ENCODE results near the gene SMARCC1.
A peak's percentile ranks its signal among the peaks of the same experiment; 100 is the strongest.
"Not testable (repeated sequence)": the region's sequence is repeated elsewhere in the genome, so short reads cannot be mapped to it uniquely, and the experiment has no call there.

SMARCC1 gene

DNA sequence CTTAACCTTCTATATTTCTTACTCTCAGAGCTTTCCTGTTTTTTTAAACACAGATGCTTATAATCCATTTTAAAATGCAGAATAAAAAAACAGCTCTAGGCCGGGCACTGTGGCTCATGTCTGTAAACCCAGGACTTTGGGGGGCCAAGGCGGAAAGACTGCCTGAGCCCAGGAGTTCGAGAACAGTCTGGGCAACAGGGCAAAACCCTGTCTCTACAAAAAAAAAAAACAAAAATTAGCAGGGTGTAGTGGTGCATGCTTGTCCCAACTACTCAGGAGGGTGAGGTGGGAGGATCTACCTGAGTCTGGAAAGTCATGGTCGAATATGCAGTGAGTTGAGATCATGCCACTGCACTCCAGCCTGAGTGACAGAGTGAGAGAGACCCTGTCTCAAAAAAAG lies 15.5 kb downstream of the SMARCC1 start:
- no peak for DNase-seq

DNA sequence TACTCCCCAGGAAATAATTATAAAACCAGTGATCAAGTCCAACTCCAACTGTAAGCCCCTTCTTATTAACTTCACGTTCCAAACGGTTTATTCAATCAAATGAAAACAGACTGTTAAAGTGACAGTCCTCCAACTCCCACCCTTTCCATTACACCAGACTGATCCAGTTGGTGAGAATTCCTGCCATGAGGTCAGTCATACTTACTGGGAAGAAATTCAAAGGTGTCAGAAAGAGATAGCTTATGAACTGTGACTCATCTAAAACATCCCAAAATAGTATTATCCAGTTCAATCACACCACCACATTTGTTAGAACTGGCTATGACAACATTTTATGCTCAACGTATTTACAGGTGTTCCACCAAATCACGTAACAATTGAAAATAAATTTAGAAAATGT lies 19.5 kb downstream of the SMARCC1 start:
- no peak for DNase-seq

DNA sequence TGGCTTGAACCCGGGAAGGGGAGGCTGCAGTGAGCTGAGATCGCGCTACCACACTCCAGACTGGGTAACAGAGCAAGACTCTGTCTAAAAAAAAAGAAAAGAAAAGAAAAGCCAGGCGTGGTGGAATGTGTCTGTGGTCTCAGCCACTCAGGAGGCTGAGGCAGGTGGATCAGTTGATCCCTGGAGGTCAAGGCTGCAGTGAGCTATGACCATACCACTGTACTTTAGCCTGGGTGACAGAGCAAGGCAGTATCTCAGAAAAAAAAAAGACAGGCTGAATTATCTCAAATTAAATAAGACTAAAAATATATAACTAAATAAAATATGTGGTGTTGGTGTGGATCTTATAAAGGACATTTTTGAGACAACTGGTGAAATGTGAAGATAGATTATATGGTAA lies 20.6 kb downstream of the SMARCC1 start:
- DNase-seq: no peak

DNA sequence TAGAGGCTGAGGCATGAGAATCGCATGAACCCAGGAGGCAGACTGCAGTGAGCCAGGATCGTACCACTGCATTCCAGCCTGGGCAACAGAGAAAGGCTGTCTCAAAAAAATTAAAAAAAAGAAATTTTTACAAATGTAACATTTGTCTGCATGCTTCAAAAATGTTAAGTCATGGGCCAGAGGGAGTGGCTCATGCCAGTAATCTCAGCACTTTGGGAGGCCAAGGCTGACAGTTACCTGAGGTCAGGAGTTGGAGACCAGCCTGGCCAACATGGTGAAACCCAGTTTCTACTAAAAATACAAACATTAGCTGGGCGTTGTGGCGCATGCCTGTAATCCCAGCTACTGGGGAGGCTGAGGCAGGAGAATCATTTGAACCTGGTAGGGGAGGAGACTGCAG lies 21.5 kb downstream of the SMARCC1 start:
- DNase-seq: not testable (repeated sequence)

DNA sequence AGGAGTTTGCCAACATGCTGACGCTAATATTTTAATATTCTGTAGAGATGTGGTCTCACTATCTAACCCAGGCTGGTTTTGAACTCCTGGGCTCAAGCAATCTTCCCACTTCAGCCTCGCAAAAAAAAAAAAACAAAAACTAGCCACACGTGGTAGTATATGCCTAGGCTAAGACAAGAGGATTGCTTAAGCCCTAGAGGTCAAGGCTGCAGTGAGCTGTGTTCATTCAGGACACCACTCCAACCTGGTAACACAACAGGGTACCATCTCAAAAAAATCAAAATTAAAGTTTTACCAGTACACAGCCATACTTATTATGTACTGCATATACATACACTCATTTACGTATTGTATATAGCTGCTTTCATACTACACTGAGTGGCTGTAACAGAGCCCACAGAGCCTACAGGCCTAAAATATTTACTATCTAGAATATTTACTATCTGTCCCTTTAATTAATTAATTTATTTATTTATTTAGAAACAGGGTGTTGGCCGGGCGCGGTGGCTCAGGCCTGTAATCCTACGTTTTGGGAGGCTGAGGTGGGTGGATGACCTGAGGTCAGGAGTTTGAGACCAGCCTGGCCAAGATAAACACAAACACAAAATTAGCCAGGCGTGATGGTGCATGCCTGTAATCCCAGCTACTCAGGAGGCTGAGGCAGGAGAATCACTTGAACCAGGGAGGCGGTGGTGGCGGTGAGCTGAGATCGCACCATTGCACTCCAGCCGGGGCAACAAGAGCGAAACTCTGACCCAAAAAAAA lies 23.2 kb downstream of the SMARCC1 start:
- no peak for DNase-seq

DNA sequence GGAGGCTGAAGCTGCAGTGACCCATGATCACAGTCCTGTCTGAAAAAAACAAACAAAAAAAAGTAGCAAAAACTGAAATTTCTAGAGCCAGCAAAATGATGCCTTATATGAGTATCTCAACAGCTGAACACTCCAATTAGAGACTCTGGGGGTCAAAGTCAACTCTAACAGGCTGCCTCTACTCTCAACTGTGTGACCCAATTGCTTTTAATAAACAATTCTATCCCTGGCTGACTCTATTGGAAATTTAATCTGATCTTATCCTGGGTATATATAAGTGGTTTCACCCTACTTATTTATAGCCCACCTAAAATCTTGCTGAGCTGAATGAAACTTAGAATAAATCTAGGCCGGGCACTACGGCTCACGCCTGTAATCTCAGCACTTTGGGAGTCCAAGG lies 29.0 kb downstream of the SMARCC1 start:
- no peak for DNase-seq

DNA sequence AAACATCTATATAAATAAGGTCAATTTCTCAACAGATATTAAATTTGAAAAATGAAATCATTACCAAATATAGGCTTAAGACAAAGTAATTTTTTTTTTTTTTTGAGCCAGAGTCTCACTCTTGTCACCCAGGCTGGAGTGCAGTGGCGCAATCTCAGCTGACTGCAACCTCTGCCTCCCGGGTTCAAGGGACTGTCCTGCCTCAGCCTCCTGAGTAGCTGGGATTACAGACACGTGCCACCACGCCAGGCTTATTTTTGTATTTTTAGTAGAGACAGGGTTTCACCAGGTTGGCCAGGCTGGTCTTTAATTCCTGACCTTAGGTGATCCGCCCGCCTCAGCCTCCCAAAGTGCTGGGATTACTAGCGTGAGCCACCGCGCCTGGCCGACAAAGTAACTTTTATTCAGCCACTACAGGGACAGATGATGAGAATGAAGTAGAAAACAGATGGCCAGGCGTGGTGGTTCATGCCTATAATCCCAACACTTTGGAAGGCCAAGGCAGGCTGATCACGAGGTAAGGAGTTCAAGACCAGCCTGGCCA lies 30.8 kb downstream of the SMARCC1 start:
- not testable (repeated sequence) for DNase-seq

DNA sequence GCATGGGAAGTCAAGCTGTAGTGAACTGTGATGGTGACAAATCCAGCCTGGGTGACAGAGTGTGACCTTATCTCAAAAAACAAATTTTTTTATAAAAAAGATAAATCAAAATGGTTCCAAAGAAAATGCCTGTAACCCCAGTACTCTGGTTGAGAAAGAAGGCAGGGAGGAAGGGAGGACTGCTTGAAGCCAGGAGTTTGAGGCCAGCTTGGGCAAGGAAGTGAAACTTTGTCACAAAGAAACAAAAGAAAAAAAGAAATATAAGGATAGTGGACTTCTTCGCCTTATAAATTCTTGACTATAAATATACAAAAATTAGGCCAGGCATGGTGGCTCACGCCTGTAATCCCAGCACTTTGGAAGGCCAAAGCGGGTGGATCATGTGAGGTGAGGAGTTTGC lies 34.1 kb downstream of the SMARCC1 start:
- no peak for DNase-seq

DNA sequence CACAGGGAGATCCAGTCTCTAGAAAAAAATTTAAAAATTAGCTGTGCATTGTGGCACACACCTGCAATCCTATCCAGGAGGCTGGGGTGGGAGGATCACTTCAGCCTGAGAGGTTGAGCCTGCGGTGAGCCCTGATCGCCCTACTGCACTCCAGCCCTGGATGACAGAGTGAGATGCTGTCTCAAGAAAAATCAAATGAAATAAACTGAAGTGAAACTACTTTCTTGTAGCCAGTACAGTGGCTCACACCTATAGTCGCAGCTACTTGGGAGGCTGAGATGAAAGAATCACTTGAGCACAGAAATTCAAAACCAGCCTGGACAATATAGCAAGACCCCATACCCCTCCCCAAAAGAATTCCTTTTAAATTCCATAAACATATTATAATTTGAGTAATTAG lies 35.4 kb downstream of the SMARCC1 start:
- no peak for DNase-seq

DNA sequence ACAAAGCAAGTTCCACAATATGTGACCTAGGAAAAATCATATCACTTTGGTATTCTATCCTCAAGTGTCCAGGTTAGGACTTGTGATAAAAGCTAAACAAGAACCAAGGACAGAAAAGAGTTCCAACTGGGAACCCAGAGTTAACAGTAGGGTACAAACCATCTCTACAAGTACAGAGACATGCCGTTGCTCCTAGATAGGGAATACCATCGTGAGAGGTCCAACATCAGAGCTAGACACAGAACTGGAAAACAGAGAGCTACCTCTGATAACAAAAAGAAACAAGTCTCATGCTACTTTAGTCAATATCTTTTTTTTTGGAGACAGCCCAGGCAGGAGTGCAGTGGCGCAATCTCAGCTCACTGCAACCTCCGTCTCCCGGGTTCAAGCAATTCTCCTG lies 37.8 kb downstream of the SMARCC1 start:
- DNase-seq: no peak

DNA sequence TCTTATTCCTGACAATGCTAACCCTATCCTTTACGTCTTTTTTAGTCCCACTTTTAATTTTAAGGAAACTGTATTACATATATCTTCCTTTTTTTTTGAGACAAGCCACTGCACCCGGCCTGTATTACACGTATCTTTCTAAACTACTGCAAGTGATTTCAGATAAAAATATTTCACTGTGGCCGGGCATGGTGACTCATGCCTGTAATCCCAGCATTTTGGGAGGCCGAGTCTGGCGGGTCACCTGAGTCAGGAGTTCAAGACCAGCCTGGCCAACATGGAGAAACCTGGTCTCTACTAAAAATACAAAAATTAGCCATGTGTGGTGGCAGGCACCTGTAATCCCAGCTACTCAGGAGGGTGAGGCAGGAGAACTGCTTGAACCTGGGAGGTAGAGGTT lies 38.3 kb downstream of the SMARCC1 start:
- not testable (repeated sequence) for DNase-seq

DNA sequence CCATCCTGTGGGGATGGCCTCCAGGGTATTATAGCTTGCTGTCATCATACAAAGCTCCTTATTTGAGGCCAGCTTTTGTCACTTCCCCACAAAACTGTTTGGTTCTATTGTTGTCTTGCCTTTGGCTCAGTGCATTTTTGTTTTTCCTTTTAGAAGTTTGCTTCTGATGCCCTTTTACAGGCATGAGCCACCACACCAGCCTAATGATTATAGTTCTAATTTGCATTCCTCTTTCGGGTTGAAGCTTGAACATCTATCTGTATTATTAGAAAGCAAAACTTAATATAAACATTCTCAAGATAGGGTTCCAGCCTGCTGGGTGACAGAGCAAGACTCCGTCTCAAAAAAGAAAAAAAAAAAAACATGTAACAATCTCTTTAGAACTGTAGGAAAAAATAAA lies 39.8 kb downstream of the SMARCC1 start:
- no peak for DNase-seq

DNA sequence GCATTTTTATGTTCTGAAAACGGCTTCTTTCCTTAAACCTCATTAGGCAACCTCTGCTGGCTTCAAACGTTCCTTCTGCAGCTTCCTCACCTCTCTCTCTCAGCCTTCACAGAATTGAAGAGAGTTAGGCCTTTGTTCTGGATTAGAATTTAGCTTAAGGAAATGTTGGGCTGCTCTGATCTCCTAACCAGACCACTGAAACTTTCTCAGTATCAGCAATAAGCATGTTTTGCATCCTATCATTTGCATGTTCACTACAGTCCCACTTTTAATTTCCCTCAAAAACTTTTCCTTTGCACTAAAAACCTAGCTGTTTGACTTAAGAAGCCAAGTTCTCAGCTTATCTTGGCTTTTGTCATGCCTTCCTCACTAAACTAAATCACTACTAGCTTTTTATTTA lies 49.5 kb downstream of the SMARCC1 start:
- no peak for DNase-seq

DNA sequence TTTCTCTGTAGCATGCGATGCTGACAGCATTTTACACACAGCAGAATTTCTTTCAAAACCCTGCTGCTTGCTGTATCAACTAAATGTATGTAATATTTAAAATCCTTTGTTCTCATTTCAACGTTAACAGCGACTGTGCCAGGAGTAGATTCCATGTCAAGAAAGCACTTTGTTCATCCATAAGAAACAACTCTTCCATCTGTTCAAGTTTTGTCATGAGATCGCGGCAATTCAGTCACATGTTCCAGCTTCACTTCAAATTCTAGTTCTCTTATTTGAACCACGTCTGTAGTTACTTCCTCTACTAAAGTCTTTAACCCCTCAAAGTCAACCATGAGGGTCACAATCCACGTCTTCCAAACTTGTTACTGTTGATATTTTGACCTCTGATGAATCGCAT lies 50.6 kb downstream of the SMARCC1 start:
- no peak for DNase-seq

DNA sequence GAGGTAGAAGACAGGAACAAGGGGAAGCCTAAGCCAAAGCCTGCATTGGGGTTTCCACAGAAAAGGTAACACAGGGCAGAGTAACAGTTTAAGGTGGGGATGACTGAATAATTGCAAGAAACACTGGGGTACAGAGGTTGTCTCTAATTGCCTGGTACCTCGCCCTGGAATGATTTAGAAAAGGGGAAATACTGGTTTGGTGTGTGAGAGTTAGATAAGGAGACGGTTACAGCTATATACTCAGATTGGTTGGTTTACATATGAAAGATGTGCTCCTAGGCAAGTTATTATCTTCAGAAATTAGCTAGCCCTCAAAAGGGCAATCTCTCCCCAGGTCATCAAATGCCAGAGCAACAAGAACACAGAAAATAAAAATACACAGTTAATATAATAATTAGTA lies 58.8 kb downstream of the SMARCC1 start:
- DNase-seq: no peak

DNA sequence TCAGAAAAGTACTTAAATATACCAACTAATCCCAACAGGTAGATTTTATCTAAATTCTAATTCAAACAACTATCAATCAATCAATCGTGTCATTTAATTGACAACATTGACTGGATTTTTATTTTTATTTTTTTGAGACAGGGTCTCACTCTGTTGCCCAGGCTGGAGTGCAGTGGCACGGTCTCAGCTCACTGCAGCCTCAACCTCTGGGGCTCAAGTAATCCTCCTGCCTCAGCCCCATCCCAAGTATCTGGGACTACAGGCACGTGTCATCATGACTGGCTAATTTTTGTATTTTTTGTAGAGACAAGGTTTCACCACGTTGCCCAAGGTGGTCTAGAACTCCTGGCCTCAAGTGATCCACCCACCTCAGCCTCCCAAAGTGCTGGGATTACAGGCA lies 64.2 kb downstream of the SMARCC1 start:
- not testable (repeated sequence) for DNase-seq

DNA sequence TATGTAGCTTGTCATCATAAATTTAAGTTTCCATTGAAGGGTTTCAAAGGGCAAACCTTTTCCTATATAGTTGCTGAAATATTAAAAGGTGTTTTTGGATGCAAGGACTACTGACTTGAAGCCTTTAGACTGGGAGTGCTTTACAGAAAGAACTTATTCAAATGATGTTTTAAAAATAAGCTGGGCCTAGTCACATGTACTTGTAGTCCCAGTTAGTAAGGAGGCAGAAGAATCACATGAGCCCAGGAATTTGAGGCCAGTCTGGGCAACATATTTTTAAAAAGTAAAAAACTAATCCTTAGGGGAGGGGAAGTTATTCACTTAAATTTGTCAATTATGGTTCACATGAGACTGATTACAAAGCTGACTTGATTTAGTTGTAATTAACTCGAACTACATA lies 65.0 kb downstream of the SMARCC1 start:
- no peak for DNase-seq

DNA sequence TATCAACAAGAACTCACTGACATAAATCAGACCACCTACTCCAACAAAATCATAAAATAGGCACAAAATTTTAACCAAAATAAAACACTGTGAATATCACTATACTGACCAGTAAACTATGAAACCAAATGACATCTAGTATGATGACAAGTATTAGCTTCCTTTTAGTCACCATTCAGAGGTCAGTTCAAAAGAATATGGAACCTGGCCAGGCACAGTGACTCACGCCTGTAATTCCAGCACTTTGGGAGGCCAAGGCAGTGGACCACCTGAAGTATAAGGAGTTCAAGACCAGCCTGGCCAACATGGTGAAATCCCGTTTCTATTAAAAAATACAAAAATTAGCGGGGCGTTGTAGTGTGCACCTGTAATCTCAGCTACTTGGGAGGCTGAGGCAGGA lies 65.8 kb downstream of the SMARCC1 start:
- no peak for DNase-seq

DNA sequence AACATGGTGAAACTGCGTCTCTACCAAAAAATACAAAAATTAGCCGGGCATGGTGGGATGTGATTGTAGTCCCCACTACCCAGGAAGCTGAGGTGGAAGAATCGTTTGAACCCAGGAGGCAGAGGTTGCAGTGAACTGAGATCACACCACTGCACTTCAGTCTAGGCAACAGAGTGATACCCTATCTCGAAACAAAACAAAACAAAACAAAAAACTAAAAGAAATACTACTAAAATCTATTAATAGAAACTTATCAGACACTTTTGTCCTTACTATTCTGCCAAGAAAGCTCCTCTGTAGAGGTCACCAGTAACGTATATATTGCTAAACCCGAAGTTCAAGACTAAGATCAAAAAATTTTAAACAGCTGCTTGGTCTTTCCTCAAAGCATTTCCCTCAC lies 67.1 kb downstream of the SMARCC1 start:
- no peak for DNase-seq

DNA sequence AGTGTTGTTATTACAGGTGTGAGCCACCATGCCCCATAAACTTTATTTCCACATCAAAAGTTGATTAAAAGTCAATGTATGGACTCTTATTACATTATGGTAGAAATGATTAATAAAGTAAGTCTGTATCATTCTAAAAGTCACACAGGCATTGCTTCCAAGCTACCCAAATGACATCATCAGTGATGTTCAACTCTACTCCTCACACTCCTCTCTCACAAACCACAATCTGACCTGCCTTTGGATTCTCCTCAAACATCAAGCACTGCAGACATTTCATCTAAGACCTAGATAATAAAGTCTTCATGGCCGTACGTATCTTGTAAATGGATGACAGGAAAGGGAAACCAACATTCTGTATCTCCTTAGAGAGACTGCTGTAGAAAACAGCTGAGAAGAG lies 68.0 kb downstream of the SMARCC1 start:
- no peak for DNase-seq

DNA sequence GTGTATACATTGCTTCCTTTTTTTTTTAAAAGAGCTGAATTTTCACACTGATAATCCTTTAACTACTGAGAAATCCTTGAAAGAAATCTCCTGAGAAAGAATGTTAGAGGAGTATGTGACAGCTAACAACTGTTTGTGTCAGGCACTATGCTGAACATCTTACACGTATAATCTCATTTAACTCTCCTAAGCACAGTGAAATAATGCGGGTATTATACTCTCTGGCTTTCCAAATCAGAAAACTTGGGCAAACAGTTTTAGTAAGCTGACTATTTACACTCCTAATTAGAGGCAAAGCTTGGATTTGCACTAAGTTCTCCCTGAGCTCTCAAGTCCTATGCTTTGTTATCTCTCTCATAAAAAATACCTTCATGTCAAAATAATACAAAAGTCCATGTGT lies 69.3 kb downstream of the SMARCC1 start:
- no peak for DNase-seq

DNA sequence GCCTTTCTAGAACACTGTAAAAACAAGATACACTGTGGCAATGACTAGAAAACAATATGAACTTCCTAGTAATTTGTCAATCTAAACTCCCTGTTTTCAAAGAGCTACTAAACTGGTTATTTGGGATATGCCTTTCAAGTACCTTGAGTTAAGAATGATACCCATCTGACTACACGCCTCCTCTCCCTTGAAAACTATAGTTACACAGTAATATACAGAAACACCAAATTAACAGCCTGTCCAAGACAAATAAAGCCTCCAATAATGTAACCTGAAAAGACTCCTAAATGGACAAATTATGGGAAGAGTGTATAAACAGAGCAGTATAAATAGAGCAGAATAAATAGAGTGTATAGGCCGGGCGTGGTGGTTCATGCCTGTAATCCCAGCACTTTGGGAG lies 70.1 kb downstream of the SMARCC1 start:
- peak; percentile 26 for DNase-seq

DNA sequence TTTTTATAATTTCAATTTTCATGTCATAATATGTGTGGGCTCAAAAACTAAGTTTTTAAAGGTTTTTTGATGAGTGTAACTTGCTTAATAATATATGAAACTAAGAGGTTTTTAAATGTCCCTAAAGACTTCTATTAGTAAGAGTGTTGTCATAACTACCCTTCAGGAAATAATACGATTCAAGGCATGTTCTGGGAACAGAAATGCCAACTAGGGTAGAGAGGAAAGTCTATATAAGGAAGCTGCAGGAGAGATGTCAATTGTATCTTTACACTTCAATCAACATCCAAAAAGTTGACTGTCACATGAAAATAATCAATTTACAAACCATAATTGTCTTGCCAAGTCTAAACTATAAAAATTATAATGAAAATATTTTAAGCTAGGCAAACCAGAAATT lies 76.3 kb downstream of the SMARCC1 start:
- DNase-seq: no peak

DNA sequence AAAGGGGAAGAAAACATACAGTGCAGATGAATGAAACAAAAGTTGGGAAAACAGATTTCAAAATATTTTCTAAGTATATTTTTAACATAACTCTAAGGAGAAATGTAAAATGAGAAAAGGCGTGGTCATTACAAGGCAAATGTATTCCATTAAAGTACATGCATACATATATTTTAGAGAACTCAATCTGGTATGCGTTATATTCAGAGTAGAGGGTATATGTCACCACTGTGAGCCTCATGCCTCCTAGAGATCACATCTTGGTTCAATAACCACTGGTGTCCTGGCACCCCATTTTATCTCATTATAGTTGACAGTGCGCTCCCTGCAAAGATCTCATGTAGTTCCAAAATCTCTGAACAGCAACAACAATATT lies 77.5 kb downstream of the SMARCC1 start:
- no peak for DNase-seq

DNA sequence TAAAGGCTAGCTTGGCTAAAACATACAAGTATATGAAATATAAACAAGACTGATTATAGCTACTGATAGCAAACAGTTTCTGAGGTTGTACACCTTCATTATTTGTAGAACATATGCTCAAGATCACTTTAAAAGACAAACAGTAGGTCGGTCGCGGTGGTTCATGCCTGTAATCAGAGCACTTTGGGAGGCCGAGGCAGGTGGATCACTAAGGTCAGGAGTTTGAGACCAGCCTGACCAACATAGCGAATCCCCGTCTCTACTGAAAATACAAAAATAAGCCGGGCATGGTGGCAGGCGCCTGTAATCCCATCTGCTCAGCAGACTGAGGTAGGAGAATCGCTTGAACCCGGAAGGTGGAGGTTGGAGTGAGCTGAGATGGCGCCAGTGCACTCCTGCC lies 80.3 kb downstream of the SMARCC1 start:
- no peak for DNase-seq
